ENCODE results near the gene RNF168.

The RNF168 gene

DNA sequence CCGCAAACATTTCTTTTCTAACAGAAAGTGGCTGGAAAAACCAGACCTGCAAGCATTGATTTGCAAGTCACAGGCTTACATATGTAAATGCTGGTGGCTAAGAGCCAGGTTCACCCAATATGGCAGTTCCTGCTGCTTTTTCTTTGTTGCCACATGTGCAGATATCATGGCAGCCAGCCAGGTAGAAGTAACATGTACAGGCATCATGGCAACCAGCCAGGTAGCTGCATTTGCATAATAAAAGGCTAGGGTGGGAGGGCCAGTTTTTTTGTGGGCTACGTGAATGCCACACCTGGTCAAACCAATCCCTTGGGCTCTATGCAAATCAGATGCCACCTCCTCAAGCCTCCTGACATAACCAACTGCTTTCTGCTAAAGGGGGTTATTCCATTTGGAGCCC, 14.4 kb upstream of the RNF168 start:
- H3K4me3 ChIP-seq (ENCODE audit: low read depth, low read length), result no peak overlapping the region
- H3K9me3 ChIP-seq (ENCODE audit: control insufficient read depth, insufficient read depth, low read depth, low read length), result no peaks in the 10 kb centered on the region
- POLR2A ChIA-PET, result interaction anchor here (3.1 kb wide), 1 partner anchor 14 kb away, joined by 10 read pairs; the partner anchor contains the start of gene RNF168
- no peaks in the 10 kb centered on the region for H3K4me1 ChIP-seq (ENCODE audit: control insufficient read depth, insufficient read depth, low read length)
- CTCF ChIA-PET, result interaction anchor here (0.7 to 1.2 kb wide), 4 partner anchors 31 to 656 kb away, joined by 3 read pairs; no protein-coding TSS in a partner anchor
- no peak overlapping the region for H3K27ac ChIP-seq (ENCODE audit: extremely low read depth, low read depth, low read length)
- no peaks in the 10 kb centered on the region for H3K36me3 ChIP-seq (ENCODE audit: control insufficient read depth in 2 of 2, insufficient read depth in 1 of 2, low read length in 2 of 2)
- TF ChIP-seq, protein P1, sequence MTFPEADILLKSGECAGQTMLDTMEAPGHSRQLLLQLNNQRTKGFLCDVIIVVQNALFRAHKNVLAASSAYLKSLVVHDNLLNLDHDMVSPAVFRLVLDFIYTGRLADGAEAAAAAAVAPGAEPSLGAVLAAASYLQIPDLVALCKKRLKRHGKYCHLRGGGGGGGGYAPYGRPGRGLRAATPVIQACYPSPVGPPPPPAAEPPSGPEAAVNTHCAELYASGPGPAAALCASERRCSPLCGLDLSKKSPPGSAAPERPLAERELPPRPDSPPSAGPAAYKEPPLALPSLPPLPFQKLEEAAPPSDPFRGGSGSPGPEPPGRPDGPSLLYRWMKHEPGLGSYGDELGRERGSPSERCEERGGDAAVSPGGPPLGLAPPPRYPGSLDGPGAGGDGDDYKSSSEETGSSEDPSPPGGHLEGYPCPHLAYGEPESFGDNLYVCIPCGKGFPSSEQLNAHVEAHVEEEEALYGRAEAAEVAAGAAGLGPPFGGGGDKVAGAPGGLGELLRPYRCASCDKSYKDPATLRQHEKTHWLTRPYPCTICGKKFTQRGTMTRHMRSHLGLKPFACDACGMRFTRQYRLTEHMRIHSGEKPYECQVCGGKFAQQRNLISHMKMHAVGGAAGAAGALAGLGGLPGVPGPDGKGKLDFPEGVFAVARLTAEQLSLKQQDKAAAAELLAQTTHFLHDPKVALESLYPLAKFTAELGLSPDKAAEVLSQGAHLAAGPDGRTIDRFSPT (tag by site-specific recombination; IDR thresholded peaks at IDR 0.05), result no peak
- TF ChIP-seq ZNF10 (tag by site-specific recombination; IDR thresholded peaks at IDR 0.05), result no peak
- no peak for TF ChIP-seq ZNF785 (tag by site-specific recombination; IDR thresholded peaks at IDR 0.05)
- TF ChIP-seq, protein P2, sequence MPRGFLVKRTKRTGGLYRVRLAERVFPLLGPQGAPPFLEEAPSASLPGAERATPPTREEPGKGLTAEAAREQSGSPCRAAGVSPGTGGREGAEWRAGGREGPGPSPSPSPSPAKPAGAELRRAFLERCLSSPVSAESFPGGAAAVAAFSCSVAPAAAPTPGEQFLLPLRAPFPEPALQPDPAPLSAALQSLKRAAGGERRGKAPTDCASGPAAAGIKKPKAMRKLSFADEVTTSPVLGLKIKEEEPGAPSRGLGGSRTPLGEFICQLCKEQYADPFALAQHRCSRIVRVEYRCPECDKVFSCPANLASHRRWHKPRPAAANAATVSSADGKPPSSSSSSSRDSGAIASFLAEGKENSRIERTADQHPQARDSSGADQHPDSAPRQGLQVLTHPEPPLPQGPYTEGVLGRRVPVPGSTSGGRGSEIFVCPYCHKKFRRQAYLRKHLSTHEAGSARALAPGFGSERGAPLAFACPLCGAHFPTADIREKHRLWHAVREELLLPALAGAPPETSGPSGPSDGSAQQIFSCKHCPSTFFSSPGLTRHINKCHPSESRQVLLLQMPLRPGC (tag by site-specific recombination; IDR thresholded peaks at IDR 0.05), result no peak
- TF ChIP-seq ZNF311 (tag by site-specific recombination; IDR thresholded peaks at IDR 0.05; ENCODE audit: borderline replicate concordance), result no peak
- no peak for TF ChIP-seq ZBTB48 (tag by site-specific recombination; IDR thresholded peaks at IDR 0.05)
- no peak for TF ChIP-seq ZNF223 (tag by site-specific recombination; IDR thresholded peaks at IDR 0.05)
- no peak for TF ChIP-seq ZNF16 (tag by site-specific recombination; IDR thresholded peaks at IDR 0.05; ENCODE audit: low read depth)
- no peak for TF ChIP-seq ZNF335 (tag by site-specific recombination; conservative IDR thresholded peaks at IDR 0.05)
- TF ChIP-seq ZNF140 (tag by site-specific recombination; IDR thresholded peaks at IDR 0.05), result no peak
- no peak for TF ChIP-seq ZNF629 (tag by site-specific recombination; IDR thresholded peaks at IDR 0.05)
- TF ChIP-seq ZNF623 (tag by site-specific recombination; IDR thresholded peaks at IDR 0.05), result no peak
- TF ChIP-seq ZNF133 (tag by site-specific recombination; IDR thresholded peaks at IDR 0.05), result no peak
- no peak for TF ChIP-seq ZNF324 (tag by site-specific recombination; IDR thresholded peaks at IDR 0.05)
- TF ChIP-seq ZNF670 (tag by site-specific recombination; IDR thresholded peaks at IDR 0.05; ENCODE audit: low read depth), result no peak
- TF ChIP-seq, protein P3, sequence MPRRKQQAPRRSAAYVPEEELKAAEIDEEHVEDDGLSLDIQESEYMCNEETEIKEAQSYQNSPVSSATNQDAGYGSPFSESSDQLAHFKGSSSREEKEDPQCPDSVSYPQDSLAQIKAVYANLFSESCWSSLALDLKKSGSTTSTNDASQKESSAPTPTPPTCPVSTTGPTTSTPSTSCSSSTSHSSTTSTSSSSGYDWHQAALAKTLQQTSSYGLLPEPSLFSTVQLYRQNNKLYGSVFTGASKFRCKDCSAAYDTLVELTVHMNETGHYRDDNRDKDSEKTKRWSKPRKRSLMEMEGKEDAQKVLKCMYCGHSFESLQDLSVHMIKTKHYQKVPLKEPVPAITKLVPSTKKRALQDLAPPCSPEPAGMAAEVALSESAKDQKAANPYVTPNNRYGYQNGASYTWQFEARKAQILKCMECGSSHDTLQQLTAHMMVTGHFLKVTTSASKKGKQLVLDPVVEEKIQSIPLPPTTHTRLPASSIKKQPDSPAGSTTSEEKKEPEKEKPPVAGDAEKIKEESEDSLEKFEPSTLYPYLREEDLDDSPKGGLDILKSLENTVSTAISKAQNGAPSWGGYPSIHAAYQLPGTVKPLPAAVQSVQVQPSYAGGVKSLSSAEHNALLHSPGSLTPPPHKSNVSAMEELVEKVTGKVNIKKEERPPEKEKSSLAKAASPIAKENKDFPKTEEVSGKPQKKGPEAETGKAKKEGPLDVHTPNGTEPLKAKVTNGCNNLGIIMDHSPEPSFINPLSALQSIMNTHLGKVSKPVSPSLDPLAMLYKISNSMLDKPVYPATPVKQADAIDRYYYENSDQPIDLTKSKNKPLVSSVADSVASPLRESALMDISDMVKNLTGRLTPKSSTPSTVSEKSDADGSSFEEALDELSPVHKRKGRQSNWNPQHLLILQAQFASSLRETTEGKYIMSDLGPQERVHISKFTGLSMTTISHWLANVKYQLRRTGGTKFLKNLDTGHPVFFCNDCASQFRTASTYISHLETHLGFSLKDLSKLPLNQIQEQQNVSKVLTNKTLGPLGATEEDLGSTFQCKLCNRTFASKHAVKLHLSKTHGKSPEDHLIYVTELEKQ (tag by site-specific recombination; IDR thresholded peaks at IDR 0.05; ENCODE audit: borderline replicate concordance), result no peak
- TF ChIP-seq, protein P4, sequence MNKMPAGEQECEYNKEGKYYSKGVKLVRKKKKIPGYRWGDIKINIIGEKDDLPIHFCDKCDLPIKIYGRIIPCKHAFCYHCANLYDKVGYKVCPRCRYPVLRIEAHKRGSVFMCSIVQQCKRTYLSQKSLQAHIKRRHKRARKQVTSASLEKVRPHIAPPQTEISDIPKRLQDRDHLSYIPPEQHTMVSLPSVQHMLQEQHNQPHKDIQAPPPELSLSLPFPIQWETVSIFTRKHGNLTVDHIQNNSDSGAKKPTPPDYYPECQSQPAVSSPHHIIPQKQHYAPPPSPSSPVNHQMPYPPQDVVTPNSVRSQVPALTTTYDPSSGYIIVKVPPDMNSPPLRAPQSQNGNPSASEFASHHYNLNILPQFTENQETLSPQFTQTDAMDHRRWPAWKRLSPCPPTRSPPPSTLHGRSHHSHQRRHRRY (tag by site-specific recombination; IDR thresholded peaks at IDR 0.05), result no peak
- no peak for TF ChIP-seq ZNF596 (tag by site-specific recombination; IDR thresholded peaks at IDR 0.05)

Measured in HEK293 (cell line).